Kidney (tissue), 14 donors: ENCODE measurements around the gene NQO1. TPM values are rescaled to one million over a fixed set of nuclear protein-coding genes. Genes with fewer than 3 reads are reported as not detected.
A peak's percentile ranks its signal among the peaks of the same experiment; 100 is the strongest.

Experiments used
- DNase-seq, 5 donors: peaks; one replicate each; pipeline ENCODE4 v3.0.0-alpha.2; 2013 to 2020
- FAIRE-seq: peaks from 2 replicates; lab custom pipeline; 2012; peaks lifted over from hg19 to GRCh38; lab: Jason Lieb, UNC
- H3K27ac ChIP-seq, 2 donors: one replicate each; pipeline ENCODE4 v1.7.0; 2013; ENCODE audit warnings: low read depth in 2 of 2, low read length in 2 of 2, inconsistent platforms in 1 of 2
- H3K27me3 ChIP-seq: one replicate; pipeline ENCODE4 v1.7.1; 2013; ENCODE audit warnings: low read length, inconsistent platforms; ENCODE audit not compliant: control insufficient read depth, insufficient read depth
- H3K36me3 ChIP-seq, 3 donors: one replicate each; pipeline versions ENCODE4 v1.7.0 to v1.7.1; 2013; ENCODE audit warnings: low read length in 3 of 3, control low read depth in 1 of 3, inconsistent platforms in 1 of 3; ENCODE audit not compliant: insufficient read depth in 3 of 3, control insufficient read depth in 2 of 3
- H3K4me1 ChIP-seq, 3 donors: one replicate each; pipeline versions ENCODE4 v1.7.0 to v1.7.1; 2013; ENCODE audit warnings: low read length in 3 of 3, inconsistent platforms in 1 of 3, low read depth in 1 of 3; ENCODE audit not compliant: control insufficient read depth in 2 of 3, insufficient read depth in 2 of 3
- H3K4me3 ChIP-seq, 3 donors: one replicate each; pipeline versions ENCODE4 v1.7.0 to v1.8.1; 2013; ENCODE audit warnings: low read length in 3 of 3, control low read depth in 1 of 3, inconsistent platforms in 1 of 3
- H3K9ac ChIP-seq, 3 donors: one replicate each; pipeline versions ENCODE4 v1.7.0 to v1.7.1; 2013; ENCODE audit warnings: low read length in 3 of 3, control low read depth in 1 of 3, inconsistent platforms in 1 of 3
- H3K9me3 ChIP-seq, 3 donors: one replicate each; pipeline versions ENCODE4 v1.7.0 to v1.7.1; 2013; ENCODE audit warnings: low read length in 3 of 3, control low read depth in 1 of 3, inconsistent platforms in 1 of 3; ENCODE audit not compliant: control insufficient read depth in 2 of 3, insufficient read depth in 1 of 3
- CTCF ChIP-seq: IDR thresholded peaks from 3 replicates; pipeline ENCODE4 v1.5.1; 2012; ENCODE audit warnings: mild to moderate bottlenecking, moderate library complexity, borderline replicate concordance; ENCODE audit not compliant: insufficient read depth; ENCODE audit errors: extremely low read depth
- intact Hi-C: fragments of 100-400 bp; cut with DNase I; formaldehyde crosslinking; loops from one replicate; pipeline ENCODE4 v1.11.1; 2022
- polyA plus RNA-seq: library from polyadenylated mRNA; stranded (reverse); fragments of 350-450 nt; fragmentation: Illumina TruSeq; extraction: RNeasy Lipid Tissue Mini Kit (QIAGEN cat#74804); gene quantifications from one replicate; pipeline ENCODE4 v1.2.3, GENCODE V29; 2014; ENCODE audit warnings: low read depth, low replicate concordance; ENCODE audit not compliant: insufficient read depth
- total RNA-seq: library from RNA; stranded (reverse); fragmentation: NEBNext Ultra II Directional; extraction: Animal tissue kit (Norgen Biotek cat#: 25700); gene quantifications from one replicate; pipeline ENCODE4 v1.2.1, GENCODE V29; 2021
- donor health status: control.
- donor health status: control.
- donor health status: control.
- donor health status: control.
- donor health status: control.
- donor health status: DM: yes; HTN: yes; CAD: no.
- donor health status: Normal renal cell carcinoma (clear cell type).

NQO1 gene
- total and polyA plus RNA-seq, 2 donors from 2014 or later, result 87.5 to 414 TPM

DNA sequence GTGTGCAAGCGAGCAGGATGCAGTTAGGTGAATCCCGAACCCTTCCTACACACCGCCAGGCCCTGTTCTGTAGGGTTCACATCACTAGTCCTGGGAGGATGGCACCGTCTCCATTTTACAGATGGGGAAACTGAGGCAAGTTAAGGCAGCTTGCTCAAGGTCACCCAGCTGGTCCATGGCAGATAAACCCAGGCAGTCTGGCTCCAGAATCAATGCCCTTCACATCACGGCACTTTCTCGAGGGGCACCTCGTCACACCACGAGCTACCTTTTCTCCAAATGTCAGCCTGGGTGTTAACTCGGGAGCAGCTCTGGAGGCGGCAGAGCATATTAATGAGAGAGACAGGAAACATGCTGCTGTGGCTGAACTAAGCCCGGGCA is 18.9 kb upstream of the NQO1 start:
- Histone ChIP-seq H3K9ac (no peak overlapping the region), H3K36me3 (peaks cover 18 to 45% (median 43%) of the 10 kb centered on the region in 3 donors), H3K4me3 (no peak overlapping the region), H3K27me3 (no peaks in the 10 kb centered on the region), H3K9me3 (no peaks in the 10 kb centered on the region), H3K27ac (no peak overlapping the region), H3K4me1 (peaks cover 0 to 12% (median 10%) of the 10 kb centered on the region in 3 donors)
- no peak for FAIRE-seq
- intact Hi-C loops, result no loop called here
- no peak for DNase-seq
- TF ChIP-seq CTCF, result no peak

DNA sequence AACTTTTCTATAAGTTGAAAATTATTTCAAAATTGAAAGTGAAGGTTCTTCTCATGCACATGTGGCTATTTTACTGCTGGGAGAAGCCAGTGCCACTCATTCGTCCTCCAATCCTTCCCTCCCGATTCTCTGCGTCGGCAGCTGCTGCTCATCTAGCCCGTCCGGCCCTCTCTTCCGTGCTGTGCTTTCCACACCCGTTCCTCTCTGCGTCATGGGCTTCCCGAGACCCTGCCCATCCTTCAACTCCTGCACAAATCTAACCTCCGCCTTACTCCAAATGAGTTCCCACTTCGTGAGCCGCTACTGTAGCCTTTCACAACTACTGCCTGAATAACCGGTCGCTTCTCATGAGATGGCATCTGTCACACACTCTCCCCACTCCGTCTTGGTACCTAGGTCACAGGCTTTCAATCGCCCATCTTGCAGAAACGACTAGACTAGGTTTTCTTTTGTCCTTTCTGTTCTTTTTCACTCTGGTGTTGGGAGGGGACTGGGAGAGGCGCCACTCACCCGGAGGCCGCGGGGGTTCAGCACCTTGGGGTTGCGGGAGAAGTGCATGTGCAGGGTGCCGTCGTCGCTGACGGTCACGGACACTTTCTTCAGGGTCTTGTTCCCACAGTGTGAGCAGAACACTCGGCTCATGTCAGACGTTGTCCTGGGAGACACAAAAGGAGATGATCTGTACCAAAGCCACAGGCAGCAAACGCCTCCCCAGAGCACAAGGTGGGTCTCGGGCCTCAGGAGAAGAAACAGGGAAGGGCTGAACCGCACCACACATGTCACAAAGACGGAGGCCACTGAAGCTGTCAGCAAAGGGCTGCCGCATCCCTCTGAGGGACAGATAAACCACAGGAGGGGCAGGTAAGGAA is 18.2 kb upstream of the NQO1 start:
- DNase-seq (no peak), FAIRE-seq (no peak)
- Histone ChIP-seq H3K9me3 (no peaks in the 10 kb centered on the region), H3K27me3 (no peaks in the 10 kb centered on the region), H3K36me3 (peaks cover 18 to 45% (median 42%) of the 10 kb centered on the region in 3 donors), H3K4me3 (no peak overlapping the region), H3K9ac (no peak overlapping the region), H3K4me1 (peaks cover 0 to 12% (median 10%) of the 10 kb centered on the region in 3 donors), H3K27ac (no peak overlapping the region)
- intact Hi-C loops, result no loop called here
- no peak for TF ChIP-seq CTCF

DNA sequence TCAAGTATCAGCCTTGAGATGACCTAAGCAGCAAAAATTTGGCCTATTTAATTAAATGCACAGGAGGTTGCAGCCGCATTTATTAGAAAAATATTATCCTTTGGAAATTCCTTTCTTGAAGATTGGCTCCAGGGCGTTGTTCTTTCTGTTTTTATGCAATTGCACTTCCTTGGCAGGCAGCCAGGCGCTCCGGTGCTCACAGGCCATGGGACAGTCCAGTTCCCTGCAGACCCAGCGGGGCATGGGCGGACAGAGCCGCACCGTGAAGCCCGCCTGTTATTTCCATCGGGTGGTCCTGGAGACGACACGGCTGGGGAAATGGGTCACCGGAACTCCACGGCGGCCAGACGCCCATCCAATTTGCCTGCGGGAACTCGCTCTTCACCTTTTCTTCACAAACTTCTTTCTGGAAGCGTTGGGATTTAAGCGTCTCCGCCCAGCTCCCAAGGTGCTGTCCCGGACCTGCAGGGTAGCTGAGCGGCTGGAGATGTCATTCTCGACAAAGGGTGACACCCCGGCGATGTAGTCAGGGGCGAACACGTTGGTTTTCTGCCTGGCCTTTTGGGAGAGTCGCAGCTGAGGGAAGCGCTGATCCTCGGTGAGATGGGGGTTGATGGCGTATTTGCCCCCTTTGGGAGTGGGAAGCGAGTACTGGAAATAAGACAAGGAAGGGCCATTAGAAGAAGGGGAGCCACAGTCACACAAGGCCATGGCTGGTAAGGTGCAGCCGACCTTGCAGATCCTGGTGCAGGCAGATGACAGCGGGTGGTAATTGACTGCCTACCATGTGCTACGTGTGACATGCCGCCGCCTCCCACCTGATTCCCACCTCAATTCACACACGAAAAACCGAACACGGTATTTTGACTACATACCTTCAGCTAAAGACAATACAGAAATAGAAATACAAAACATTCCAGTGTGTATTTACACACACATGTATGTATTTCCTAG is 15.9 kb upstream of the NQO1 start:
- peak overlapping the region; percentile 68 to 73 for H3K27ac ChIP-seq
- TF ChIP-seq CTCF, result no peak
- H3K27me3 ChIP-seq, result no peaks in the 10 kb centered on the region
- no peaks in the 10 kb centered on the region for H3K9me3 ChIP-seq
- DNase-seq, result peak; percentile 70 to 94 (median 76)
- peak overlapping the region in 1 of 3 donors; percentile 4 for H3K9ac ChIP-seq
- H3K4me1 ChIP-seq, result peaks cover 0 to 12% (median 10%) of the 10 kb centered on the region in 3 donors
- intact Hi-C loops, result no loop called here
- H3K4me3 ChIP-seq, result no peak overlapping the region
- H3K36me3 ChIP-seq, result peaks cover 11 to 27% (median 20%) of the 10 kb centered on the region in 3 donors
- FAIRE-seq, result no peak
